Astrocyte of the spinal cord (primary cell): Measurements from ENCODE around the gene BCDIN3D.
A peak's percentile ranks its signal among the peaks of the same experiment; 100 is the strongest.
"Not testable (repeated sequence)": the region's sequence is repeated elsewhere in the genome, so short reads cannot be mapped to it uniquely, and the experiment has no call there.

Source experiments
- DNase-seq: peaks from one replicate; pipeline ENCODE4 v3.0.0; 2011; ENCODE audit warnings: low read depth, low spot score
- H3K4me3 ChIP-seq: 2 replicates; pipeline ENCODE4 v1.5.1; 2011; ENCODE audit warnings: low read depth, mild to moderate bottlenecking, low read length, moderate library complexity
- CTCF ChIP-seq: IDR thresholded peaks from 2 replicates; pipeline ENCODE4 v1.5.1; 2012; ENCODE audit warnings: low read depth, mild to moderate bottlenecking, low read length, inconsistent platforms
- in situ Hi-C: cut with HindIII; loops from 2 replicates; pipeline ENCODE4 v1.10.0; 2017; ENCODE audit warnings: low sequenced_read_pairs

The BCDIN3D gene

DNA sequence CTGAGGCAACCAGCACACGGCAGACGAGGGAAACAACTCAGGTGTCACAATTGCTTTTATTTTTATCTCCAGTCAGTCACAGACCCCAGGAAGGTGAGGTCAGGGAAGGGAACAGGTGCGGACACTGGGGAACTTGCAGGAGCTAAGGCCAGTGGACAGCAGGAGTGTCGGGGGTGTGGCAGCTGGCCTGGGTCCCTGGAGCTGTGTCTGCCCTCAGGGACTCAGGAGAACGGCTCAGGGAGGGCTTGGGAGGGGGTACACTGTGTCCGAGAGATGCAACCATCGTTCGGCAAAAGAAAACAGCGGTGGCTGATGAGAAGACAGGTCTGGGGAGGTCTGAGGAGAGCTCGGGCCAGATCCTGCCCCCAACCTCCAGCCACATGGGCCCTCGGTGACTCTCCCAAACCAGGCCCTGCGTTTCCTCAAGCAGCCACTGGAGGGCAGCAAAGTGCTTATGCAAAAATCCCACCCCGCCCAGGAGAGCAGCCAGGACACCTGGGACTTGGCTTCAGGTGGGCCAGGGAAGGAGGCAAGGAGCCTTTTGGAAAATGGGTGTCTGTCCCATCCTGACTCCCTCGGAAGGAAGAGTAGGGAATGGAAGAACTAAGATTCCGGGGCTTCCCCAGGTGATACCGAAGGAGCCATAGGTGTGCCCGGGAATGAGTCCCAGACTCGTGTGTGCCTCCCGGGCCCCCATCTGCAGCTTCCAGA, 24.1 kb upstream of the BCDIN3D start:
- TF ChIP-seq CTCF = peak; percentile 97
- H3K4me3 ChIP-seq = no peak overlapping the region
- peak; percentile 36 for DNase-seq
- in situ Hi-C loops = no loop called here

- DNase-seq = no peak
- TF ChIP-seq CTCF = no peak
- in situ Hi-C loops = no loop called here
- no peak overlapping the region for H3K4me3 ChIP-seq
These were observed 22.9 kb upstream of the BCDIN3D start for GRCh38 chr12:49865782-49866135.

DNA sequence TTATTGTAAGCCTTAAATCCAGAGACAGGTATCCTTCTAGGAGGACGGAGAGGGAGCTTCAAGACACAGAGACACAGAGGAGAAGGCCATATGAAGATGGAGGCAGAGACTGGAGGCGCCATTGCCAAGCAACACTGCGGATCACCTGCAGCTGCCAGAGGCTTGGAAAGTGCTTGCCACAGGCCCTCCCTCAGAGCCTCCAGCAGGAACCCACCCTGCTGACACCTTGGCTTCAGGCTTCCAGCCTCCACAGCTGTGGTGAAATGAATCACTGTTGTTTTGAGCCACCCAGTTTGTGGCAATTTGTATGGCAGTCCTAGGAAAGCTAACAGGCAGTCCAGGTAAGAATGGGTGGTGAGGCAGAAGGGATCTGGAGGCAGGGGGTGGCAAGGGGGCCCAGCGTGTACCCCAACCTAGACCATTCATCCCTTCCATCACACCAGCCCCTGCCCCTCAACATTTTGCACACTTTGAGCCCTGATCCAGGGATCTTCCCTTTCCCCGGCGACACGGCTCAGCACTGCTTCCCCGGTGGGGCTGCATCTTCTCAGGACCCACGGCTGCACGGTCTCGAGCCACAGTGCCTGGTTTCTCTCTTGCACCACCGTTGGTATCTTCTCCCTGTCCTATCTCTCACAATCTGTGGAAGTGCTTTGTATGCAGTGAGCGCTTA, 22.3 kb upstream of the BCDIN3D start:
- TF ChIP-seq CTCF = no peak
- DNase-seq = no peak
- H3K4me3 ChIP-seq = no peak overlapping the region
- in situ Hi-C loops = no loop called here

DNA sequence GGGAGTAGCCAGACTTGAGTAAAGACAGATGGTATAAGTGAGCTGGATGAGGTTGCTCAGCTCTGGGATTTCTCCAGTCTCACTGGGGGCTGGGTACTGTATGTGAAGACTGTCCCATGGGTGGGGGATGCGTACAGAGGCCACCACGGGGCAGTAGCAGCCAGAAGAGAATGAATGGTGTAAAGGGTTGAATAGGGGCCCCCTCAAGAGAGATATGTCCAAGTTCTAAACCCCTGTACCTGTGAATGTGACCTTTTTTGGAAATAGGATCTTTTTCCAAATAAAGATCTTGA, 21.8 kb upstream of the BCDIN3D start:
- DNase-seq = no peak
- in situ Hi-C loops = no loop called here
- TF ChIP-seq CTCF = no peak
- H3K4me3 ChIP-seq = no peak overlapping the region

GRCh38 chr12:49863946-49864797, 21.3 kb upstream of the BCDIN3D start:
- H3K4me3 ChIP-seq = no peak overlapping the region
- TF ChIP-seq CTCF = no peak
- in situ Hi-C loops = no loop called here
- no peak for DNase-seq

DNA sequence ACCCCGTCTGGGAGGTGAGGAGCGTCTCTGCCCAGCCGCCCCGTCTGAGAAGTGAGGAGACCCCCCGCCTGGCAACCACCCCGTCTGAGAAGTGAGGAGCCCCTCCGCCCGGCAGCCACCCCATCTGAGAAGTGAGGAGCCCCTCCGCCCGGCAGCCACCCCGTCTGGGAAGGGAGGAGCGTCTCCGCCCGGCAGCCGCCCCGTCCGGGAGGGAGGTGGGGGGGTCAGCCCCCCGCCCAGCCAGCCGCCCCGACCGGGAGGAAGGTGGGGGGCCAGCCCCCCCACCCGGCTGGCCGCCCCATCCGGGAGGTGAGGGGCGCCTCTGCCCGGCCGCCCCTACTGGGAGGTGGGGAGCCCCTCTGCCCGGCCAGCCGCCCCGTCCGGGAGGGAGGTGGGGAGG, 18.0 kb upstream of the BCDIN3D start:
- H3K4me3 ChIP-seq, in situ Hi-C loops: not testable (repeated sequence)

DNA sequence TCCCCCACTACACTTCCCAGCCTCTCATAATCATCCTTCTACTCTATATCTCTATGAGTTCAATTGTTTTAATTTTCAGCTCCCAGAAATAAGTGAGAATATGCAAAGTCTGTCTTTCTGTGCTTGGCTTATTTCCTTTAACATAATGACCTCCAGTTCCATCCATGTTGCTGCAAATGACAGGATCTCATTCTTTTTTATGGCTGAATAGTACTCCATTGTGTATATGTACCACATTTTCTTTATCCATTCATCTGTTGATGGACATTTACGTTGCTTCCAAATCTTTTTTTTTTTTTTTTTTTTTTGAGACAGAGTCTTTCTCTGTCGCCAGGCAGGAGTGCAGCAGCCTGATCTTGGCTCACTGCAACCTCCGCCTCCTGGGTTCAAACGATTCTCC, 13.0 kb upstream of the BCDIN3D start:
- DNase-seq, H3K4me3 ChIP-seq, in situ Hi-C loops: not testable (repeated sequence)

More for the DNA sequence above, 18.0 kb upstream of the BCDIN3D start:
- not testable (repeated sequence) for DNase-seq
